SK-N-SH treated with all-trans-retinoic acid at 6 μM for 48 hours (cell line): Measurements from ENCODE around the gene KCNK5.

ENCODE experiments used
- ATAC-seq: fragments of 200-7000 bp; cut with Tn5 transposase; 3 replicates; pipeline ENCODE4 v1.9.1; 2020; ENCODE audit warnings: mild to moderate bottlenecking, moderate library complexity
- BACH2 ChIP-seq: fragments of 250-450 bp; sonication (Bioruptor Pico); IDR thresholded peaks from 2 replicates; pipeline ENCODE4 v1.9.0; 2021; ENCODE audit warnings: mild to moderate bottlenecking, borderline replicate concordance
- CREB5 ChIP-seq: fragments of 250-450 bp; sonication (Bioruptor Pico); IDR thresholded peaks from 2 replicates; pipeline ENCODE4 v1.5.1; 2020; ENCODE audit warnings: low read depth, mild to moderate bottlenecking, moderate library complexity
- CSDC2 ChIP-seq: fragments of 250-450 bp; sonication (Bioruptor Pico); IDR thresholded peaks from 2 replicates; pipeline ENCODE4 v1.5.0; 2020; ENCODE audit warnings: mild to moderate bottlenecking, moderate library complexity
- ESRRG ChIP-seq: fragments of 250-450 bp; sonication (Bioruptor Pico); IDR thresholded peaks from 2 replicates; pipeline ENCODE4 v1.6.1; 2021; ENCODE audit warnings: mild to moderate bottlenecking
- GLIS3 ChIP-seq: fragments of 250-450 bp; sonication (Bioruptor Pico); IDR thresholded peaks from 2 replicates; pipeline ENCODE4 v1.5.0; 2020; ENCODE audit warnings: mild to moderate bottlenecking, moderate library complexity
- ISL1 ChIP-seq: fragments of 250-450 bp; sonication (Bioruptor Pico); IDR thresholded peaks from 2 replicates; pipeline ENCODE4 v2.1.2; 2022; ENCODE audit warnings: mild to moderate bottlenecking, moderate library complexity
- OSR1 ChIP-seq: fragments of 250-450 bp; sonication (Bioruptor Pico); IDR thresholded peaks from 2 replicates; pipeline ENCODE4 v1.8.0; 2022; ENCODE audit warnings: moderate library complexity, mild to moderate bottlenecking, inconsistent platforms
- PATZ1 ChIP-seq: fragments of 250-450 bp; sonication (Bioruptor Pico); IDR thresholded peaks from 2 replicates; pipeline ENCODE4 v1.8.0; 2020; ENCODE audit warnings: mild to moderate bottlenecking, moderate library complexity, borderline replicate concordance
- POU6F1 ChIP-seq: fragments of 250-450 bp; sonication (Bioruptor Pico); IDR thresholded peaks from 2 replicates; pipeline ENCODE4 v1.8.0; 2021; ENCODE audit warnings: low read depth, mild to moderate bottlenecking, moderate library complexity, borderline replicate concordance
- PPARA ChIP-seq: fragments of 250-450 bp; sonication (Bioruptor Pico); IDR thresholded peaks from 2 replicates; pipeline ENCODE4 v1.5.0; 2020; ENCODE audit warnings: mild to moderate bottlenecking, borderline replicate concordance
- RARB ChIP-seq: fragments of 250-450 bp; sonication (Bioruptor Pico); IDR thresholded peaks from 2 replicates; pipeline ENCODE4 v1.8.0; 2021; ENCODE audit warnings: mild to moderate bottlenecking, moderate library complexity
- SNAI2 ChIP-seq: fragments of 250-450 bp; sonication (Bioruptor Pico); IDR thresholded peaks from 2 replicates; pipeline ENCODE4 v1.5.0; 2020; ENCODE audit warnings: mild to moderate bottlenecking, moderate library complexity
- TCF4 ChIP-seq: fragments of 250-450 bp; sonication (Bioruptor Pico); IDR thresholded peaks from 2 replicates; pipeline ENCODE4 v1.8.0; 2021; ENCODE audit warnings: mild to moderate bottlenecking, moderate library complexity, borderline replicate concordance
- TOX ChIP-seq: fragments of 250-450 bp; sonication (Bioruptor Pico); IDR thresholded peaks from 2 replicates; pipeline ENCODE4 v1.8.0; 2021; ENCODE audit warnings: mild to moderate bottlenecking, moderate library complexity, borderline replicate concordance
- TSHZ2 ChIP-seq: fragments of 250-450 bp; sonication (Bioruptor Pico); IDR thresholded peaks from 2 replicates; pipeline ENCODE4 v1.5.0; 2020; ENCODE audit warnings: mild to moderate bottlenecking, moderate library complexity
- ZC3H10 ChIP-seq: fragments of 250-450 bp; sonication (Bioruptor Pico); IDR thresholded peaks from 2 replicates; pipeline ENCODE4 v1.5.1; 2021; ENCODE audit warnings: mild to moderate bottlenecking, moderate library complexity
- ZFP3 ChIP-seq: fragments of 250-450 bp; sonication (Bioruptor Pico); IDR thresholded peaks from 2 replicates; pipeline ENCODE4 v1.5.0; 2020; ENCODE audit warnings: mild to moderate bottlenecking, moderate library complexity
- ZFP30 ChIP-seq: fragments of 450-650 bp; formaldehyde crosslinking; IDR thresholded peaks from 2 replicates; pipeline ENCODE4 v1.5.0; 2022; ENCODE audit warnings: mild to moderate bottlenecking, moderate library complexity
- ZNF565 ChIP-seq: fragments of 450-650 bp; formaldehyde crosslinking; conservative IDR thresholded peaks from 2 replicates; pipeline ENCODE4 v1.5.0; 2020; ENCODE audit warnings: low read depth, mild to moderate bottlenecking, moderate library complexity
- ZNF70 ChIP-seq: fragments of 450-650 bp; formaldehyde crosslinking; IDR thresholded peaks from 2 replicates; pipeline ENCODE4 v1.5.0; 2020; ENCODE audit warnings: mild to moderate bottlenecking, moderate library complexity
- ZNF8 ChIP-seq: fragments of 450-650 bp; formaldehyde crosslinking; IDR thresholded peaks from 2 replicates; pipeline ENCODE4 v1.5.0; 2020; ENCODE audit warnings: mild to moderate bottlenecking, moderate library complexity

The KCNK5 gene

GRCh38 chr6:39192736-39193135, 36.5 kb downstream of the KCNK5 start (continued):
- no peak for TF ChIP-seq TSHZ2 (CRISPR knock-in tag)
- no peak for TF ChIP-seq ZFP3 (CRISPR knock-in tag)
- TF ChIP-seq ZNF565 (CRISPR knock-in tag), result no peak
- TF ChIP-seq ZFP30, result no peak

- ATAC-seq, result no peak
- TF ChIP-seq TOX, result no peak
- TF ChIP-seq SNAI2 (CRISPR knock-in tag), result no peak
- TF ChIP-seq ZC3H10 (CRISPR knock-in tag), result no peak
- no peak for TF ChIP-seq ZNF70 (CRISPR knock-in tag)
- TF ChIP-seq OSR1 (CRISPR knock-in tag), result no peak
- TF ChIP-seq POU6F1 (CRISPR knock-in tag), result no peak
- TF ChIP-seq PPARA (CRISPR knock-in tag), result no peak
- no peak for TF ChIP-seq CREB5 (CRISPR knock-in tag)
- TF ChIP-seq TCF4, result no peak
- no peak for TF ChIP-seq ESRRG (CRISPR knock-in tag)
- no peak for TF ChIP-seq BACH2 (CRISPR knock-in tag)
- TF ChIP-seq, all 23 proteins: peak for 0
These were observed 37.9 kb downstream of the KCNK5 start for GRCh38 chr6:39191236-39191930.

- no peak for ATAC-seq
- TF ChIP-seq PPARA (CRISPR knock-in tag) (no peak), ZFP3 (CRISPR knock-in tag) (no peak), RARB (CRISPR knock-in tag) (no peak), ISL1 (CRISPR knock-in tag) (no peak), OSR1 (CRISPR knock-in tag) (no peak), ZNF8 (CRISPR knock-in tag) (no peak), ZFP30 (no peak), PATZ1 (CRISPR knock-in tag) (no peak), ZNF565 (CRISPR knock-in tag) (no peak), TOX (no peak), GLIS3 (CRISPR knock-in tag) (no peak), ZNF70 (CRISPR knock-in tag) (no peak), CSDC2 (CRISPR knock-in tag) (no peak), BACH2 (CRISPR knock-in tag) (no peak), ZC3H10 (CRISPR knock-in tag) (no peak), CREB5 (CRISPR knock-in tag) (no peak), ESRRG (CRISPR knock-in tag) (no peak)
These were observed 38.6 kb downstream of the KCNK5 start for GRCh38 chr6:39190545-39191235.
